ENCODE data around the gene GP1BB. TPM values are rescaled to one million over a fixed set of nuclear protein-coding genes. Genes with fewer than 3 reads are reported as not detected.
A peak's percentile ranks its signal among the peaks of the same experiment; 100 is the strongest.

GP1BB gene
- total RNA-seq, 1 donor from 2014 or later, result 34.1 TPM

- H3K4me1 Mint-ChIP-seq (ENCODE audit: unreplicated experiment), result peaks cover 27% of the 10 kb centered on the region
- peak overlapping the region; percentile 79 for H3K4me3 Mint-ChIP-seq (ENCODE audit: unreplicated experiment)
- no peak for TF ChIP-seq CTCF (IDR thresholded peaks at IDR 0.05)
- DNase-seq (ENCODE audit: extremely low spot score, unreplicated experiment), result no peak
- H3K27ac Mint-ChIP-seq (ENCODE audit: unreplicated experiment), result peak overlapping the region; percentile 83
- peaks cover 6% of the 10 kb centered on the region for H3K36me3 Mint-ChIP-seq (ENCODE audit: unreplicated experiment)
- peaks cover 7% of the 10 kb centered on the region for H3K27me3 Mint-ChIP-seq (ENCODE audit: unreplicated experiment)
- no peaks in the 10 kb centered on the region for H3K9me3 Mint-ChIP-seq (ENCODE audit: unreplicated experiment)
Observed at GRCh38 chr22:19760951-19761724, 37.8 kb downstream of the GP1BB start.

GRCh38 chr22:19761725-19762567, 38.6 kb downstream of the GP1BB start:
- Mint-ChIP-seq H3K9me3 (ENCODE audit: unreplicated experiment) (no peaks in the 10 kb centered on the region), H3K4me1 (ENCODE audit: unreplicated experiment) (peaks cover 24% of the 10 kb centered on the region), H3K27ac (ENCODE audit: unreplicated experiment) (peak overlapping the region; percentile 83), H3K4me3 (ENCODE audit: unreplicated experiment) (peak overlapping the region; percentile 79), H3K27me3 (ENCODE audit: unreplicated experiment) (peaks cover 5% of the 10 kb centered on the region), H3K36me3 (ENCODE audit: unreplicated experiment) (peaks cover 6% of the 10 kb centered on the region)
- DNase-seq (ENCODE audit: extremely low spot score, unreplicated experiment), result no peak
- TF ChIP-seq CTCF (IDR thresholded peaks at IDR 0.05), result no peak

- Mint-ChIP-seq H3K4me3 (ENCODE audit: unreplicated experiment) (peak overlapping the region; percentile 79), H3K36me3 (ENCODE audit: unreplicated experiment) (peaks cover 6% of the 10 kb centered on the region), H3K9me3 (ENCODE audit: unreplicated experiment) (no peaks in the 10 kb centered on the region), H3K27me3 (ENCODE audit: unreplicated experiment) (peaks cover 5% of the 10 kb centered on the region), H3K27ac (ENCODE audit: unreplicated experiment) (peak overlapping the region; percentile 42), H3K4me1 (ENCODE audit: unreplicated experiment) (peaks cover 17% of the 10 kb centered on the region)
- TF ChIP-seq CTCF (IDR thresholded peaks at IDR 0.05), result no peak
- no peak for DNase-seq (ENCODE audit: extremely low spot score, unreplicated experiment)
Observed at GRCh38 chr22:19762568-19763457, 39.5 kb downstream of the GP1BB start.

GRCh38 chr22:19763458-19764298, 40.3 kb downstream of the GP1BB start:
- H3K27me3 Mint-ChIP-seq (ENCODE audit: unreplicated experiment), result peaks cover 5% of the 10 kb centered on the region
- H3K27ac Mint-ChIP-seq (ENCODE audit: unreplicated experiment), result no peak overlapping the region
- H3K4me3 Mint-ChIP-seq (ENCODE audit: unreplicated experiment), result no peak overlapping the region
- no peaks in the 10 kb centered on the region for H3K9me3 Mint-ChIP-seq (ENCODE audit: unreplicated experiment)
- H3K36me3 Mint-ChIP-seq (ENCODE audit: unreplicated experiment), result peaks cover 6% of the 10 kb centered on the region
- no peak for DNase-seq (ENCODE audit: extremely low spot score, unreplicated experiment)
- peaks cover 17% of the 10 kb centered on the region for H3K4me1 Mint-ChIP-seq (ENCODE audit: unreplicated experiment)
- no peak for TF ChIP-seq CTCF (IDR thresholded peaks at IDR 0.05)
